ENCODE results near the gene HTR3B.
"Not testable (repeated sequence)": the region's sequence is repeated elsewhere in the genome, so short reads cannot be mapped to it uniquely, and the experiment has no call there.

The HTR3B gene

DNA sequence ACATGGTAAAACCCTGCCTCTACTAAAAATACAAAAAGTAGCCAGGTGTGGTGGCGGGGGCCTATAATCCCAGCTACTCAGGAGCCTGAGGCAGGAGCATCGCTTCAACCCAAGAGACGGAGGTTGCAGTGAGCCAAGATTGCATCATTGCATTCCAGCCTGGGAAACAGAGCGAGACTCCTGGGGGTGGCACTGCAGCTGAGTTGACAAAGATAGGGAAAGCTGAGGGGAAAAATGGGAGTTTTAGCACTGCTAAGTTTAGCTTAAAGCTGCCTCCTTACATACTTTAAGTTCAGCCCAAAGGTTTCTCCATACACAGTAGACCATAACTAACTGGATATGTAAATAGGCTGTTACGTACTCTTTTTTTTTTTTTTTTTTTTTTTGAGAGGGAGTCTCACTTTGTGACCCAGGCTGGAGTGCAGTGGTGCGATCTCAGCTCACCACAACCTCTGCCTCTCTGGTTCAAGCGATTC is 20.2 kb upstream of the HTR3B start:
- DNase-seq = no peak

DNA sequence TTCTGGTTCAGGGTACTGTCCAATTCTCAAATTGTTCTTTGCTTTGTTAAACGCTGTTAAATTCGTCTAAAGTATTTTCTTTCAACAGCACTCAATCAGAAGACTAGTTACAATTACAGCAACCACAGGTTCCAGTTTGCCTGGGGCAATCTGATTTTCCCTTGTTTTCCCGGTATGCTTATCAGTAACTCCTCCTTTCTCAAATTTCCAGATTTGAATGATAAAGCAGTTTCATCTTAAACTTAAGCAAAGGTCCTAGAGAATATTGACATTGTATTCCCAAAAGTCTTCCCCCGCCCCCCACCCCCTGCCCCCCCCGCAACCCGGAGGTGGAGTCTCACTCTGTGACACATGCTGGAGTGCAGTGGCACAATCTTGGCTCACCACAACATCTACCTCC is 18.7 kb upstream of the HTR3B start:
- DNase-seq = no peak

DNA sequence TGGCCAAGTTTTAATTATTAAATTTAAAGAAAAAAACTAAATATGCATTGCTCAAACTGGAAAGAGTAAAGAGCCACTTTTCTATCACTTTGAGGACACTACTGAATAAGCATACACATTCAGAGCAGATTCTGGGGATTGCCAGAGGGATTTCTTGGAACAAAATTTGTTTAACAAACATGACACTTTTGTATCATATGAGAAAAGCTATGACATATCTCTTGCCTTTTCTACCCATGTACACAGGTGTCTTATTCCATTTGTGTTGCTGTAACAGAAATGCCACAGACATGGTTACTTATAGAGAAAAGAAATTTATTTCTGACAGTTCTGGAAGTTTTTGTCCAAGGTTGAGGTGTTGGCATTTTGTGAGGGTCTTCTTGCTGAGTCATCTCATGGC is 15.7 kb upstream of the HTR3B start:
- no peak for DNase-seq

DNA sequence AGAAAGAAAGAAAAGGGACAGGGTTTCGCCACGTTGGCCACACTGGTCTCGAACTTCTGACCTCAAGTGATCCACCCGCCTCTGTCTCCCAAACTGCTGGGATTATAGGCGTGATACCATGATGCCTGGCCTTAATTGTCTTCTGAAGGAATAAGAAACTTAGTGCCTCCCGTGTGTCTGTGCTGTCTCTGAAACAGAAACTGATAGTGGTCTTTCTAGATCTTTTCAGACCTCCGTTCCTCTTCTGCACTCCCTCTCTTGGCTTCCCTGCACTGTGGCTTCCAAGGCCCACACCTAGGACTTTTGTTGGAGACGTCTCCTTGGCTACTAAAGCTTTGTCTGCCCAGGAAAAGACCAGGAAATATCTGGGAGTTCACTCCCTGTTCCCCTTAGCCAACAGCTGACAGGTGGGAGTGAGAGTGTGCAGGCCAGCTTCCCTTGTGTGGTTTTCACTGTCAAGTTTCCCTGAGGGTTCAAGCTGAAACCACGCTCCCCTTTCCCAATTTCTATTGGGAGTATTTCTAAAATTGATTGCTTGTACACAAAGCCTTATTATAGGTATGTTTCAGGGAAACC is 10.1 kb upstream of the HTR3B start:
- no peak for DNase-seq

DNA sequence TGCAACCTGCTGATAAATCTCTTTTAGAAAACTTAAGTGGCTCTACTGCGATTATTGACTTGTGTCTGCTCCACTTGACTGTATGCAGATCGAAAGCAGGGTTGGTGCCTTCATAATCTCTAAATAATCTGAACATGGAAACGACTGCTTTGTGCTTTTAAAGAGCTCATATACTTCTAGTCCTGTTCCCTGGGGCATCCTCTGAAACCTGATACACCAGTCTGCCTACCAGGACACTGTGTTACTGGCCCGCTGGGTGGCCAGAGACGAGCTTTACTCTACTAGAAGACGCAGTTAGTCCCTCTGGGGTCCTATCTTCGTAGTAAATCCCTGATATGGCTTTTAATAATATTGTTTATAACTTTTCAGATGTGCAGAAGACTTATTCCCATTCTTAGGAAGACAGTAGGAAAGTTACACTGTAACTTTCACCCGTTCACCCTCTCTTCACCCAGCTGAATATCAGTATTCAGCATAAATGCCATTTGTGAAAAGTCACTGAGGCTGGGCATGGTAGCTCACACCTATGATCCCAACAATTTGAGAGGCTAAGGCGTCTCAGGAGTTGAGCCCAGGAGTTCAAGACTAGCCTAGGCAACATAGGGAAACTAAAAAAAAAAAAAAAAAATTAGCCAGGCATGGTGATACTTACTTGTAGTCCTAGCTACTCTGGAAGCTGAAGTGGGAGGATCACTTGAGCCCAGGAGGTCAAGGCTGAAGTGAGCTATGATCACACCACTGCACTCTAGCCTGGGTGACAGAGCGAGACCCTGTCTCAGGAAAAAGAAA is 9.0 kb upstream of the HTR3B start:
- DNase-seq = no peak

DNA sequence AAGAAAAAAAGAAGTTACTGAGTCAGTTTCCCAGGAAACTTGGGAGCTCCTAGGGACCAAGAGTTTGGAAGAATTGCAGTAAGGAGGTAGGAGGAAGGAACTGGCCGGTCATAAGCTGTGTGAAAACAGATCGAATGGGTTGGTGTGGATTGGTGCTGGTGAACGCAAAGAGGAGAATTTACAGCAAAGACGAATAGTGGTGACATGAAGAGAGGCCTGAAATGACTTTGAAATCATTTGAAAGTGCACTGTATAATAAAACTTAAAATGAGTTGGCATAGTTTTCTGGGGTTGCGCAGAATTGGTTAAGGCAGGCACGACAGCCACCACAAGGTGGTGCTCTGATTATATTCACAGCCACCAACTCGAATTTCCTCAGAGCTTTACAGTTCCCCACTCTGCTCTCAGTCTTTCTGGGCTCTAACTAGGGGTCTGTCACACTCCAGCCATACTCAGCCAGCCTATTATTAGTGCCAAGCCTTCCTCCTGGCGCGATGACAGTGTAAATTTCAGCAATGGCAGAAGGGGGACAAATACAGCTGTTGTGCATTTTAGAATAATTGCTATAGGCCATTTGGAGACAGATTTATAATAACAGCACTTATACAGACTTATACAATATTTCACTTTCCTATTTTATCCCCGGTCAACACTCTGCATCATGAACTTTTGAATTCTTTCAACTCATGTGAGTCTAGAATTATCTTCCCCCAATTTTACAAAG is 8.3 kb upstream of the HTR3B start:
- DNase-seq = peak; percentile 47

DNA sequence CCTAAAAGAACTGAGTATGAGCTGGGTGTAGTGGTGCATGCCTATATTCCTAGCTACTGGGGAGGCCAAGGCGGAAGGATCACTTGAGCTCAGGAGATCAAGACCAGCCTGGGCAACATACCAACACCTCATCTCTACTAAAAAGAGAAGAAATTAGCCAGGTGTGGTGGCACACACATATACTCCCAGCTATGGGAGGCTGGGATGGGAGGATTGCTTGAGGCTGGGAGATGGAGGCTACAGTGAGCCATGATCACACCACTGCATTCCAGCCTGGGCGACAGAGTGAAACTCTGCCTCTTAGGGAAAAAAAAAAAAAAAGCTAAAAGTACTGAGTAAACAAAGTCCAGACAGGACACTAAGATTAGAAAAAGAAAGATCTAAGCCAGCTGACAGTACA is 3.5 kb upstream of the HTR3B start:
- DNase-seq = no peak

DNA sequence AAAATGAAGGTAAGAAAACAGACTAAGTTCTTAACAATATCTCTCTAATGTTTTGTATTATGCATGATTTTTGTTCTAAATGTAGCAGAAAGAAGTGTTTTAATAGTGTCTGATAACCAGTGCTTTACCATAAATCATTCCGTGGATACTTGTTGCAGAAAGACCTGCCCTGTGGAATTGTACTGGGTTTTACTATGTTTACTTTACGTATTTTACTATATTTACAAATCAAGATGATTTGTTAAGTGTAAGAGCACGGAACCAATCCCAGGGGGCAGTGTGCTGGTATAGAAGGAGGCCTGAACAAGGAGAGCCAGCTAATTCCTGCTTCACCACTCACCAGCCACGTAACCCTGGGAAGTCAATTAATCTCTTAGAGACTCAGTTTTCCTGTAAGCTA is 1.4 kb downstream of the HTR3B start:
- DNase-seq = no peak

DNA sequence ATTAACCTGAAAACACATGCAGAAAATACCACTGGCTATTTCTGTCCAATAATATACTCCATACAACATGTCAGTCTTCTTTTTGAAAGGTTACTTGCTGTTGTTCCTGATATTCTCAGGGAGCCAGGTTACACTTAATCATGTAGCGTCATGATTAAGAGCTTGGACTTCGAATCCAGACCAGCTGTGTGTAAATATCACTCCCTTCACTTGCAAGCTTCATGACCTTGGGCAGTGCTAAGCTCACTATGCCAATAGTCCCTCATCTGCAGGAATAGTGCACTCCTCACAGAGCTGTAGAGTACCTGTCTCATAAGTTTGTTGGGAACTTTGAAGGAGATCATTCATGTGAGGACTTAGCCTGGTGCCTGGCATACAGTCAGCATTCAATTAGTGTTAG is 1.9 kb downstream of the HTR3B start:
- no peak for DNase-seq

DNA sequence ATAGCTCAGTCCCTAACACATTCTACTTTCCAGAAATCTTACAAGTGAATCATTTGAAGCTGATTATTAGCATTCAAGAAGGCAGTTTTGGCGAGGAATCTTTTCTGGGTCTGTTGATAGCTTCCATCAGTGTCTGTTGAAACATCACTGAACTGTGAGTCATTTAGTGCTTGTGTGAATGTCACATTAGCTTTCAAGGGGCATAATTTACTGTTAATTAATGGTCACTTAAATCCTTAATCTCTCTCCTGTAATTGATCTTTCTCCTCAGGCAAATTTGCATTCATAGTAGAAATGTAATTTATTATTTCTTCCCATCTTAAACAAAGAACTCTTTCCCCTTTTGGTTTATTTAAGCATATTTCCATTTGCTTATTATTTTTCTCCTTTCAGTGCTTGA is 2.6 kb downstream of the HTR3B start:
- DNase-seq = no peak

DNA sequence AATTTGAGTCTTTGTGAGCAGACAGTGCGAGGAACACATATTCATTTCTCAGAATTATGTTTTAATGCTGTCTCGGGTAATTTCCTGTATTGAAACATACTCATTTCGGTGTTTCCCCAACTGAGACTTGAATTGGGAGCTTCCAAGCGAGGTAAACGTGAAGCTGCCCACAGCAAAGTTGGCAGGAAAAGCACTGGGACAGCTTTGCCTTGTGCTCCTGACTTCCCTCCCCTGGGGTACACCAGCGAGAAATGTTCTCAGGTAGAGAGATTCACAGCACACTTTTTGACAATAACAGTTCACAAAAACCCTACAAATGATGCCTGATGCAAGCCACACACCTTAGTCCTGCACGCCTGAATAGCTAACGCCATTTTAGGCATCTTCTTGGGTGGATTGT is 3.1 kb downstream of the HTR3B start:
- no peak for DNase-seq

DNA sequence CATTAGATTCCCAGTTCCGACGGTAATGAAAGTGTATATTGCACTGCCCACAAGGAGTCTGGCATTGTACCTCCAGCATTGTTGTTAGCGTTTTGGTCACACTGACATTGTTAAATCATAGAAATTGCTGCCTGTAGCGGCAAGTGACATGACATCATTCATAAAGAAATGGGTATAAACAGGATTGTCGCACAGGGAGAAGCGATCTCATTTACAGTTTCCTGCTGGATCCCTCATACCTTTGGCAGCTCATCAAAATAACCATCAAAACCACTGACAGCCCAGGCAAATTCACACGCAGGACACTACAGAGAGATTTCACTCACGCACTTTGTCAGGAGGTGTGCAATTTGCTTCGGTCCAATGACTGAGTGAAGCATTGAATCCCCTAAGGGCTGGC is 3.5 kb downstream of the HTR3B start:
- DNase-seq = no peak

DNA sequence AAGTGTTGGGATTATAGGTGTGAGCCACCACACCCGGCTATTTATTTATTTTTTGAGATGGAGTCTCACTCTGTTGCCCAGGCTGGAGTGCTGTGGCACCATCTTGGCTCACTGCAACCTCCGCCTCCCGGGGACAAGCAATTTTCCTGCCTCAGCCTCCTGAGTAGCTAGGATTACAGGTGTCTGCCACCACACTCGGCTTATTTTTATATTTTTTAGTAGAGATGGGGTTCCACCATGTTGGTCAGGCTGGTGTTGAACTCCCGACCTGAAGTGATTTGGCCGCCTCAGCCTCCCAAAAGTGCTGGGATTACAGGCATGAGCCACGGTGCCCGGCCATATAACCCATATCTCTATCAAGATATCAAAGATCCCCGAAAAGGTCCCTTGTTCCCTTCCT is 6.9 kb downstream of the HTR3B start:
- not testable (repeated sequence) for DNase-seq

DNA sequence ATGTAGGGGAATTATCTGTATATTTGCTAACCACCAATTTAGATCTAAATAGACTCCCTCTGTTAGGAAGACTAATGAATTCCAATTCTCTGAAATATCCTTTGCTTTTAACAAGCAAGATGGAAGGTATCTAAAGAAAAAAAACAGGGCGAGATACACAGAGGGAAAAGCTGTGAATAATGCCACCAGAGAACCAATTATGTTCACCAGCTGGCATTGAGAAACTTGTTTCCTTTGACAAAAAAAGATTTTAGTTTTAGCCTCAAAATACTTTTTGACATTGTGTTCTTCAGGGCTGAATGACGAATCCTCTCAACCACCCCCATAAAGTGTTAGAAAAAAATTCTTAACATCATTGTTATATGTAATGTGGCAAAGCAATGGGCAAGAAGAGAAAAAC is 19.0 kb downstream of the HTR3B start:
- no peak for DNase-seq

DNA sequence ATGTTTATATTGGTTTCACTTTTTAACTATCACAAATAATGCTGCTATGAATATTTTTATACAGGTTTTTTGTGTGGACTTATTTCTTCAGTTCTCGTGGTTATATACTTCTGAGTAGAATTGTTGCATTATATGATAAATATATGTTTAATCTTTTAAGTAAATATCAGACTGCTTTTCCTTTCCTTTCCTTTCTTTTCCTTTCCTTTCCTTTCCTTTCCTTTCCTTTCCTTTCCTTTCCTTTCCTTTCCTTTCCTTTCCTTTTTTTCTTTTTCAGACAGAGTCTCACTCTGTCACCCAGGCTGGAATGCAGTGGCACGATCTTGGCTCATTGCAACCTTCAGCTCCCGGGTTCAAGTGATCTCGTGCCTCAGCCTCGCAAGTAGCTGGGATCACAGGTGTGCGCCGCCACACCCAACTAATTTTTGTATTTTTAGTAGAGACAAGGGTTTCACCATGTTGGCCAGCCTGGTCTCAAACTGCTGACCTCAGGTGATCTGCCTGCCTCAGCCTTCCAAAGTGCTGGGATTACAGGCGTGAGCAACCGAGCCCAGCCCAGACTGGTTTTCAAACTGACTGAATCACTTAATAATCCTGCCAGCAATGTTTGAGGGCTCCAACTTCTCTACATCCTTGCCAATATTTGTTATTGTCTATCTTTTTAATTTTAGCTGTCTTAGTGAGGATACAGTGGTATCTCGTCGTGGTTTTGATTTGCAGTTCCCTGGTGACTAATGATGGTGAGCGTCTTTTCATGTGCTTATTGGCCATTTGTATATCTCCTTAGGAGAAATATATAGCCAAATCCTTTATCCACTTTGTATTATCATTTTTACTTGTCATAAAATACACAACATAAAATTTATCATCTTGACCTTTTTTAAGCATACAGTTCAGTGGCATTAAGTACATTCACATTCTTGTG is 21.9 kb downstream of the HTR3B start:
- no peak for DNase-seq

DNA sequence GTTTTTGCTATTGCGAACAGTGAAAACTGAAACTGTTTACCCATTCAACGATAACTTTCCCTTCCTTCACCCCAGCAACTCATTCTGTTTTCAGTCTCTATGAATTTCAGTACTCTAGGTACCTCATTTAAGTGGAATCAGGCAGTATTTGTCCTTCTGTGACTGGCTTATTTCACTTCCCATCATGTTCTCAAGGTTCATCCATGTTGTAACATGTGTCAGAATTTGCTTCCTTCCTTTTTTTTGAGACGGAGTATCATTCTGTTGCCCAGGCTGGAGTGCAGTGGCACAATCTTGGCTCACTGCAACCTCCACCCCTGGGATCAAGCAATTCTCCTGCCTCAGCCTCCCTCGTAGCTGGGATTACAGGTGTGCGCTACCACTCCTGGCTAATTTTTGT is 23.7 kb downstream of the HTR3B start:
- DNase-seq = no peak

DNA sequence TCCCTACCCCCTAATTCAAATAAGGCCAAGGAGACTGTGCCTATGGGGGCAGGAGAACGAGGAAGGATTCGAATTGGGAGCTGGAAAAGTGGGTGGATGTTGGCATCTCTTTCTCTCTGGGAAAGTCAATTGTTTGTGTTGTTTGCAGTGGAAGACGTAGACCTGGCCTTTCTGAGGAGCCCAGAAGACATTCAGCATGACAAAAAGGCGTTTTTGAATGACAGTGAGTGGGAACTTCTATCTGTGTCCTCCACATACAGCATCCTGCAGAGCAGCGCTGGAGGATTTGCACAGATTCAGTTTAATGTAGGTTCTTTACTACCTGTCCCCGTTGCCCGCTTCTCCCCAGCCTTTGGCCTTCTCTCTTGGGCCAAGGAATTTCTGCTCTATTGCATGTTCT is 28.2 kb downstream of the HTR3B start:
- DNase-seq = no peak

DNA sequence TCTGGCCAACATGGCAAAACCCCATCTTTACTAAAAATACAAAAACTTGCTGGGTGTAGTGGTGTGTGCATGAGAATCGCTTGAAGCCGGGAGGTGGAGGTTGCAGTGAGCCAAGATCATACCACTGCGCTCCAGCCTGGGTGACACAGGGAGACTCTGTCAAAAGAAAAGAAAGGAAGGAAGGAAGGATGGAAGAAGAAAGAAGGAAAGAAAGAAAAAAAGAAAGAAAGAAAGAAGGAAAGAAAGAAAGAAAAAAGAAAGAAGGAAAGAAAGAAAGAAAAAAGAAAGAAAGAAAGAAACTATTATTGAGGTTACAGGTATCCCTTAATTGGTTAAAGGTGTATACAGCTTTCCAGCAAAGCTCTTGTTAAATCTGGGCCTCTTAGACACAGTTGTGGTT is 29.6 kb downstream of the HTR3B start:
- DNase-seq = not testable (repeated sequence)

DNA sequence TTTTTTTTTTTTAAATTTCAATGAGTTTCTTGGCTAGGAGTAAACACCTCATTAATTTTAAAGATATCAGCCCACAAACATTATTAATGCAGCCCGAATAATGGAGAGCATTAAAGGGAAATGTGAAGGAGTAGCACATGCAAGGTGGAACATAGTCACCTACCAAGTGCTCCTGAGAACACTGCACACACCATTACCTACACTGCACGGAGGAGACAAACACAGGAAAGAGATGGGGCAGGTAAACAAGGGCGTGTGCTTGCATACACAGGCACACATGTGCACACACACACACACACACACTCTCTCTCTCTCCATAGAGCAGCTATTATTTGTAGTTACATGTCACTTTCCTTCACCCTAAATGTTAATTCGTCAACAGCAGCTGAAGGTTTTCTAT is 30.2 kb downstream of the HTR3B start:
- no peak for DNase-seq

DNA sequence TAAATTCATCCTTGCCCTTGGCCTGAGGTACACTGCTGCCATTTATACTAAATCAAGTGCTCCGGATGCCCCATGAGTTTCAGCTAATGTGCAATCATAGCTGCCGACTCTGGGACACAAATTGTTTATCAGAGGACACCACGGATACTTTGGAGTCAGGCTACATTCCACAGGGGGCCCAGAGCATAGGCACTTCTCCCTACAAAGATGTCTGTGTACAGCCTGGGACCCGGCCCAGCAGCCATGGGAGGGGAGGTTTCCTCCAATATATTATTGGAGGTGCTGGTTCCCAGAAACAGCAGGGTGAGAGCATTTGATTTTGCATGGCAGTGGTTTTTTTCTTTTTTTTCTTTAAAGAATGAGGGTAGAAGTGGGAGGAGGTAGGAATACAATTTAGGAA is 31.3 kb downstream of the HTR3B start:
- DNase-seq = no peak

DNA sequence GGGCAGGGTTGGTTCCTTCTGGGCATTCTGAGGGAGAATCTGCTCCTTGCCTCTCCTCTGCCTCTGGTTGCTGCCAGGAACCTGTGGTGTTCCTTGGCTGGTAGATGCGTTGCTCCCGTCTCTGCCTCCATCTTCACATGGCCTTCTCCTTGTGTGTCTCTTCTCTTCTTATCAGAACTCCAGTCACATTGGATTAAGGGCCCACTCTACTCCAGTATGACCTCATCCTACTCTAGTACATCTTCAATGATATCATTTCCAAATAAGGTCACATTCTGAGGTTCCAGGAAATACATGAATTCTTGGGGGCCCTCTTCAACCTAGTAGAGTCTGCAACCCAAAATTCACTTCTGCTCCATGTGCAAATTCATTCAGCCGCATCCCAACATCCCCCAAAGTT is 33.3 kb downstream of the HTR3B start:
- DNase-seq = no peak

DNA sequence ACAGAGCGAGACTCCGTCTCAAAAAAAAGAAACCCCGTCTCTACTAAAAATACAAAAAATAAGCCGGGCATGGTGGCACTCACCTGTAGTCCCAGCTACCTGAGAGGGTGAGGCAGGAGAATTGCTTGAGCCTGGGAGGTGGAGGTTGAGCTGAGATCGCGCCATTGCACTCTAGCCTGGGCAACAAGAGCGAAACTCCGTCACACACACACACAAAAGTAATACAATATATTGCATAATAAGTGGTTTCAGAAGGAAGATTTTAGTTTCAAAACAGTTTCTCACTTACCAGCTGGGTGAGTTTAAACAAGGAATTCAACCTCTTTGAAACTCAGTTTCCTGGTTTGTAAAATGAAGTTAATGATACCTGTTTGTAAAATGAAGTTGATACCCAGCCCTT is 37.7 kb downstream of the HTR3B start:
- no peak for DNase-seq

DNA sequence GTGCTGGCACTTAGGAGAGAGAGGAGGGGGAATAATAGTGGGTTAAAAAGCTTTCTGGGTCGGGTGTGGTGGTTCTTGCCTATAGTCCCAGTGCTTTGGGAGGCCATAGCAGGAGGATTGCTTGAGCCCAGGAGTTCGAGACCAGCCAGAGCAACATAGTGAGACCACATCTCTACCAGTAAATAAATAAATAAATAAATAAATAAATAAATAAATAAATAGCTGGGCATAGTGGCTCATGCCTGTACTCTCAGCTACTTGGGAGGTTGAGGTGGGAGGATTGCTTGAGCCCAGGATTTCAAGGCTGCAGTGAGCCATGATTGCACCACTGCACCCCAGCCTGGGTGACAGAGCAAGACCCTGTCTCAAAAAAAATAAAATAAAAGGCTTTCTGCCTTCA is 41.6 kb downstream of the HTR3B start:
- not testable (repeated sequence) for DNase-seq
